ENCODE measurements around the gene ZBTB12. TPM values are rescaled to one million over a fixed set of nuclear protein-coding genes. Genes with fewer than 3 reads are reported as not detected.

Gene ZBTB12
- total and polyA plus RNA-seq, 2 of the 8 experiments (the other 6 are each of a cell fraction or from before 2014, with no cell fraction given): 20.7 to 40.8 TPM

GRCh38 chr6:31943742-31944141 lies 41.9 kb upstream of the ZBTB12 start:
- H4K20me1 ChIP-seq (replicated peaks in 1 of 2; ENCODE audit: control insufficient read depth in 1 of 2, insufficient read depth in 2 of 2, low read length in 2 of 2): no peaks in the 10 kb centered on the region
- H3K14ac ChIP-seq (ENCODE audit: insufficient read length): no peak overlapping the region
- H4K5ac ChIP-seq (ENCODE audit: insufficient read length, low read depth, low read length): no peak overlapping the region
- FAIRE-seq: no peak
- H4K8ac ChIP-seq (ENCODE audit: extremely low read depth, insufficient read depth, low read length): no peak overlapping the region
- H3K79me2 ChIP-seq (ENCODE audit: control insufficient read depth in 1 of 2, insufficient read depth in 2 of 2, low read length in 2 of 2): no peaks in the 10 kb centered on the region
- no peak overlapping the region for H3K9ac ChIP-seq (replicated peaks in 1 of 4; ENCODE audit: extremely low read depth in 1 of 4, low read depth in 3 of 4, low read length in 3 of 4)
- H3K23ac ChIP-seq (ENCODE audit: insufficient read length): no peak overlapping the region
- CTCF ChIA-PET (ENCODE audit: partially characterized antibody): interaction anchor here (0.8 to 7.8 kb wide), 4 partner anchors 9 to 30 kb away, joined by 4 to 53 read pairs (median 11); no protein-coding TSS in a partner anchor
- no peak overlapping the region for H2BK12ac ChIP-seq (ENCODE audit: low read depth, low read length)
- H3K36me3 ChIP-seq (ENCODE audit: control insufficient read depth in 2 of 4, insufficient read depth in 4 of 4, low read length in 3 of 4): no peaks in the 10 kb centered on the region
- H3K4me2 ChIP-seq (ENCODE audit: insufficient read depth in 1 of 2, low read depth in 2 of 2, low read length in 2 of 2): no peak overlapping the region
- no peak overlapping the region for H3K56ac ChIP-seq (replicated peaks; ENCODE audit: insufficient read length, low read depth, low read length)
- H4K91ac ChIP-seq (replicated peaks; ENCODE audit: insufficient read length, low read length): no peak overlapping the region
- H3K18ac ChIP-seq (ENCODE audit: extremely low read depth, low read length): no peak overlapping the region
- no peak overlapping the region for H3K27ac ChIP-seq (ENCODE audit: low read depth, low read length)
- peaks cover 0 to 11% (median 2%) of the 10 kb centered on the region in 4 experiments; a peak in 3 of 7 replicates for H3K27me3 ChIP-seq (replicated peaks in 1 of 4; ENCODE audit: control insufficient read depth in 3 of 4, extremely low read depth in 1 of 4, insufficient read depth in 3 of 4, low read length in 3 of 4)
- DNase-seq (ENCODE audit: low read depth in 1 of 2, low spot score in 2 of 2): no peak
- no peak overlapping the region for H3K4me3 ChIP-seq (ENCODE audit: extremely low read depth in 1 of 4, insufficient read depth in 2 of 4, low read depth in 3 of 4, low read length in 4 of 4)
- H2BK120ac ChIP-seq (replicated peaks; ENCODE audit: low read depth, low read length): no peak overlapping the region
- H2BK15ac ChIP-seq (ENCODE audit: low read length): no peak overlapping the region
- no peak overlapping the region for H2BK5ac ChIP-seq (ENCODE audit: low read depth, low read length)
- POLR2A ChIA-PET (ENCODE audit: partially characterized antibody): interaction anchor here (3.4 to 6.9 kb wide), 2 partner anchors 7 to 28 kb away, joined by 16 to 47 read pairs; partner anchors contain the start of gene DXO
- H3K4me1 ChIP-seq (replicated peaks in 1 of 4; ENCODE audit: control insufficient read depth in 3 of 4, insufficient read depth in 4 of 4, low read length in 3 of 4): peaks cover 0 to 2% (median 0%) of the 10 kb centered on the region in 4 experiments; a peak in 1 of 7 replicates
- no peaks in the 10 kb centered on the region for H3K23me2 ChIP-seq (ENCODE audit: low read depth, low read length)
- H2BK20ac ChIP-seq (ENCODE audit: low read length): no peak overlapping the region
- H3K79me1 ChIP-seq (ENCODE audit: low read depth, low read length): no peaks in the 10 kb centered on the region
- H3K9me3 ChIP-seq (ENCODE audit: insufficient read depth in 2 of 2, low read depth in 1 of 2, low read length in 1 of 2): no peaks in the 10 kb centered on the region
- H2AFZ ChIP-seq (ENCODE audit: low read length): no peak overlapping the region
- WGBS, 2 experiments (ENCODE audit: extremely low coverage in 1 of 2, insufficient coverage in 1 of 2, insufficient read length in 1 of 2, insufficient replicate concordance in 2 of 2, low coverage in 1 of 2, low lambda C conversion rate in 2 of 2, missing lambda C conversion rate in 1 of 2): 85% methylated on average over 3 of the region's 3 CpGs; no CpG with 5 or more reads in 1 of the 2 experiments
- no peak overlapping the region for H3K4ac ChIP-seq (replicated peaks; ENCODE audit: insufficient read length, low read depth, low read length)
- H2AK5ac ChIP-seq (ENCODE audit: low read depth, low read length): no peak overlapping the region
- TF ChIP-seq JUND (IDR thresholded peaks at IDR 0.05; ENCODE audit: low read length) (no peak), BCL11A (IDR thresholded peaks at IDR 0.05; ENCODE audit: low read depth in 2 of 2, low read length in 2 of 2) (no peak), TAF1 (IDR thresholded peaks at IDR 0.05; ENCODE audit: low read depth, low read length) (no peak), USF2 (IDR thresholded peaks at IDR 0.05; ENCODE audit: low read length) (no peak), TEAD4 (IDR thresholded peaks at IDR 0.05; ENCODE audit: low read depth, low read length) (no peak), TCF12 (IDR thresholded peaks at IDR 0.05; ENCODE audit: low read depth, low read length) (no peak), SUZ12 (IDR thresholded peaks at IDR 0.05; ENCODE audit: low read length) (no peak), RNF2 (IDR thresholded peaks at IDR 0.05; ENCODE audit: borderline replicate concordance, low read depth, low read length, missing control alignments, poor library complexity, severe bottlenecking) (no peak), MAX (IDR thresholded peaks at IDR 0.05) (no peak), FOSL1 (IDR thresholded peaks at IDR 0.05; ENCODE audit: insufficient read depth, low read depth, low read length) (no peak), EP300 (IDR thresholded peaks at IDR 0.05; ENCODE audit: borderline replicate concordance in 1 of 2, low read depth in 2 of 2, low read length in 2 of 2) (no peak), EGR1 (IDR thresholded peaks at IDR 0.05; ENCODE audit: borderline replicate concordance, low read depth, low read length) (no peak)
